HG02943 (cell line): Measurements from ENCODE around the gene AGFG2.

Experiments used
- ATAC-seq: cut with Tn5 transposase; IDR thresholded peaks from one replicate; pipeline ENCODE4 v1.9.1; 2021; ENCODE audit warnings: mild to moderate bottlenecking, low read depth, moderate library complexity; ENCODE audit not compliant: unreplicated experiment

AGFG2 gene

DNA sequence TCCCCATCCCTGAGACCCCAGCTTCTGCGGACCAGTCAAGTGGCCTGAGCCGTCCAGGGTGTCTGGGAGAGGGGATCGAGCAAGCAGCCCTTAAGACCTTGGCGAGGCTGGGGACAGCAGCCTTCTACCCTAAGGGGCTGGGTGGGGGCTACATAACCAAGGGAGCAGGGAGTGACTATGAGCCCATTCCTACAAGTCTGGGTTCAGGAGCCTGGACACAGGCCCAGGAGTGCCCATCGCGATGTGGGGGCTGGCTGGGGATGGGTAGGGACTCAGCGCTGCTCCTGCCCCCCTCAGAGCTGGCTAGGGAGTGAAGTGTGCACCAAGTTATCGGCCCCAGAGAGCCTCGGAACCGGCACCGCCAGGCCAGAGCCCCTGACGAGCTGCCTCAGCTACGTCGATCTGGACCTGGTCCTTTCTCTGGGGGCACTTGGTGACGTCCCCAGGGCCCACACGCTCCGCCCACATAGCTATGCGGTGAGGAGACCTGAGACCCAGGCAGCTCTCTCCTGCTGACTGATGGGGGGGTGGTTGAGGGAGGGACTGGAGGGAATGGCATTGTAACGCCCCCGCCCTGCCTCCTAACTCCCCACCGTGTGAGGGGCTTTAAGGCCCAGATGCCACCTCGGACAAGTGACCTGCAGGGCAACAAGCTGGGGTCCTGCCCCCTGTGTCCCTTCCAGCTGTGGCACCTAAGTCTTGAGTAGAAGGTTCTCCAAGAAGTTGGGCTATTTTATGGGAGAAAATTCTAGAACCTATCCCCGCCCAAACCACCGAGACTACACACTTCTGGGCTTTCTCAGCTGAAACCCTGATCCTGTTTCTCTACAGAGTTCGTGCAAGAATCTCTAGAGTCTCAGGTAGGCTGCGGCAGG is 32.2 kb downstream of the AGFG2 start:
- ATAC-seq: no peak

- no peak for ATAC-seq
Observed at GRCh38 chr7:100571829-100572116, 32.8 kb downstream of the AGFG2 start.

DNA sequence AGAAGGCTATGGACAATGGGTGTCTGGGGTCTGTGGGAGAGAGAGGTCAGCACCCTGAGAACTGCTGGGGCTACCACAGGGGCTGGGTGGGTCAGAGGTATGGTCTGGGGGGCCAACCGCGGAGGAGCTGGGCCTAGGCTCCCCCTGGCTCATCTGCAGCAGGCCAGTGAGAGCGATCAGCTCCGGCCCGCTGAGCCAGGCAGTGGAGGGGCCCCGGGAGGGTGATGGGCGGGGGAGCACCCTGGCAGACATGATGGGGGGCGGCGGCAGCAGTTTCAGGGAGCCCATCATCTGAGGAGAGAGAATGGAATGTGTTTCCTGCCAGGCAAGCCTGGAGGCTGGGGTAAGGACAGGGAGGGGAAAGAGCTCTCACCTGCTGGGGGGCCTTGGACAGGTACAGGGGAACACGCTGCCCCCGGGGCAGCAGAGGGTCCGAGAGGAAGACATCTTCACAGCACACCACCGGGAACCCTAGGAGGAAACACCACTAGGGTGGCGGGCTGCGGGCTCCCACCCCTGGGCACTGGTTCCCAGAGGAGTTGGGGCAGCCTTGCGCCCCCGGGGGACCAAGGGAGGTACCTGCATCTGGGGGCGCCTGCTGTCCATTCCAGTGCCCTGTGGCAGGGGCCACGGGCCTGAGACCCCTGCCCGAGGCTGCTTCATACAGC is 33.4 kb downstream of the AGFG2 start:
- no peak for ATAC-seq

DNA sequence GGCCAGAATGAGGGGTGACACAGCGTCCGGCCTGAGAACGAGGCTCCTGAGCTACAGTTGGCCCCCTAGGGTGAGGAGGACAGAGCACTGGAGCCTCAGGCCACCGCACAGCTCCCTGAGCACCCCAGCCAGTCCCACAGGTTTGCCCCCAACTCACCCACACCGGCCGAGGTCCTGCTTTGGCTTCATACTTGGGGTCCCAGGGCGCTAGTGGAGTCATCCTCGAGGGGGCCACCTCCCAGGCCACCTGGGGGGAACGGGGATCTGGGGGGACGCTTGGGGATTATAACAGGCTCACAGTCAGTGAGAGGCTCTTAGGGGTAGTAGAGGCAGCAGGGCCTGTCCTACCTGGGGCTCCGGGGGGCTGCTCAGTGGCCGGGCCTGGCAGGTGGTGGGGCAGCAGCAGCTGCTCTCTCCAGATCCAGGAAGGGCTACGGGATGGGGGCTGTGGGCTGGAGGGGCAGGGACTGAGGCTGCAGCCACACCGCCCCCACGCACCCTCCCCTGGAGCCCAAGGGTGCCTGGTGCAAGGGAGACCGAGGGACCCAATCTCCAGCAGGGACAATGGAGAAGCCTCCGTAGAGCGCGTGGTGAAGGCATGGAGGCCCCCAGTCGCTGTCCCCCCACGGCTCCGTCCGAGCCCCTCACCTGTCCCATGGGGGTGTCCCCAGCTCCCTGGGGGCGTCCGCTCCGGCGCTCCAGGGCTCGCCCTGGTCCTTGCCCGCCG is 34.1 kb downstream of the AGFG2 start:
- ATAC-seq: no peak

DNA sequence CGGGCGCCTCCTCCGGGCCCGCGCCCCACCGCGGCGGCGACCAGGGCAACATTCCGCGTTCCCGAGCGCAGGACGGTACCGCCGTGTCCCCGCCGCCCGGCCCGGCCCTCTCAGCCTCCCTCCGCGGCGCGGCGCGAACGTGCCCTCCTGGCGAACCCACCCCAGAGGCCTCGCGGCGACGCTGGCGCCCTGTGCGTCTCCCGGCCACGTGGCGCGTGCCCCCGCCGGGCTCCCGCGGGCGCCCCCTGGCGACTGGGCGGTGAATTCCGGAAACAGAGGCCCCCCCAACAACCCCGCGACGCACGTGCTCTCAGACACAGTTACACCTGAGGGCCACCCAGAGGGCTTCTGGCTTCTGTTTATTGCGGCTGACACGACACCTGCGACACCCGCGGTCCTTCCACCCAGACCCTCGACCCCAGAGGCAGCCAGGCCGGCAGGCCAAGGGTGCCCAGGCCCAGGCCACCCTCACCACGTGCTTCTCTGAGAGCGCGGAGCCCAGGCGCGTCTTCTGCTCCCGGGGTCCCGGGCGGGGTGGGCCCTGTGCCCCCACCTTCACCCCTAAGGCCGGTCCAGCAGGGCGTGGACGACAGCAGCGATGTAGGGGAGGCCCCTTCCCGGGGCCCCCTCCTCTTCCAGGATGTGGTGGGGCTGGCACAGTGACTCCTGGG is 34.8 kb downstream of the AGFG2 start, which contains the start of gene SAP25:
Gene SAP25 (minus strand): TSS at position 210 of the 671 bp plus-strand sequence. CDS start 158 bp downstream, at position 52.
- ATAC-seq: no peak

- no peak for ATAC-seq
Observed at GRCh38 chr7:100574362-100575205, 35.6 kb downstream of the AGFG2 start.

- ATAC-seq: no peak
Observed at GRCh38 chr7:100575206-100575631, 36.2 kb downstream of the AGFG2 start.

DNA sequence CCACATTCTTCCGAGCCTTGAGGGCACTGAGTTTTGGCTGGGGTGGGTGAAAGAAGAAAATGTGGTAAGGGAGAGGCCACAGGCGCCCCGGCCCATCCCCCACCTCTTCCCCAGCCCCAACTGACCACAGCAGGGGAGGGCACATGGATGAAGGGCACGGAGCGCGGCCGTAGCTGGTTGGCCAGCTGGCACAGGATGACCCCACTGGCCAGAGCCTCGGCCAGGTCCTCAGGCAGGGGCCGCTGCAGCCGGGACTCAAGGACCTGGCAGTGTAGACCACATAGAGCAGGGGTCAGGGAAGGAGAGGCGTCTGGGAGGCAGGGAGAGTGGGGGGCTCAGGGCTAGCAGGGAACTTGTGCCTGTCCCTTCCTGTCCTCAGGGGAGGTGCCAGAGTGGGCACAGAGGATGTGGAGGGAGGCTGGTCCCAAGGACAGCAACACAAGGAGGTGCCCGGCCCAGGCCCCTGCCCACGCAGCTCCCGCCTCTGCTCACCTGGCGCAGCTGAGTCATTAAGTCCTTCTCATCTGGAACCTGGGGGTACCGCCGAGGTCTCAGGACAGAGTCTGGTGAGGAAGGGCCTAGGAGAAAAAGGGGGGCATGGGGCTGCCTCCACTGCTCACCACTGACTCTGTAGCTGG is 36.9 kb downstream of the AGFG2 start:
- no peak for ATAC-seq

- ATAC-seq: no peak
Observed at GRCh38 chr7:100576384-100576993, 37.5 kb downstream of the AGFG2 start.

GRCh38 chr7:100577103-100577502 is 38.1 kb downstream of the AGFG2 start:
- ATAC-seq: no peak

DNA sequence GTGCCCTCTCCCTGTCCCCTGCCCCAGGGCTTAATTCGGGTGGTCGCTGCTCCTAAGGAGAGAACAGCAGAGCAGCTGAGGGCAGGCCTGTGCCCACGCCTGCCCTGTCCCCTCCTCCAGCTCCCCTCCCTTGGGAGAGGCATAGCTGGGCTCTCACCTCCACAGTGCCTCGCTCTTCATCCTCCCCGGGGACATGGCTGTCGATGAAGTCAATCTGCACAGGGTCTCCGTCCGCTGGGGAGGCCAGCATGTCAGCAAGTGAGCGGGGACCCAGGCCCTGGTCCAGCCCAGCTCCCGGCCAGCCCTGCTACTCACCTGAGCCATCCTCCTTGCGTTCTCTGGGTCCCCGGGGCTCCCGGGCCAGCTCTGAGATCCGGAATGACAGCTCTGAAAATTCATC is 38.5 kb downstream of the AGFG2 start:
- ATAC-seq: no peak

DNA sequence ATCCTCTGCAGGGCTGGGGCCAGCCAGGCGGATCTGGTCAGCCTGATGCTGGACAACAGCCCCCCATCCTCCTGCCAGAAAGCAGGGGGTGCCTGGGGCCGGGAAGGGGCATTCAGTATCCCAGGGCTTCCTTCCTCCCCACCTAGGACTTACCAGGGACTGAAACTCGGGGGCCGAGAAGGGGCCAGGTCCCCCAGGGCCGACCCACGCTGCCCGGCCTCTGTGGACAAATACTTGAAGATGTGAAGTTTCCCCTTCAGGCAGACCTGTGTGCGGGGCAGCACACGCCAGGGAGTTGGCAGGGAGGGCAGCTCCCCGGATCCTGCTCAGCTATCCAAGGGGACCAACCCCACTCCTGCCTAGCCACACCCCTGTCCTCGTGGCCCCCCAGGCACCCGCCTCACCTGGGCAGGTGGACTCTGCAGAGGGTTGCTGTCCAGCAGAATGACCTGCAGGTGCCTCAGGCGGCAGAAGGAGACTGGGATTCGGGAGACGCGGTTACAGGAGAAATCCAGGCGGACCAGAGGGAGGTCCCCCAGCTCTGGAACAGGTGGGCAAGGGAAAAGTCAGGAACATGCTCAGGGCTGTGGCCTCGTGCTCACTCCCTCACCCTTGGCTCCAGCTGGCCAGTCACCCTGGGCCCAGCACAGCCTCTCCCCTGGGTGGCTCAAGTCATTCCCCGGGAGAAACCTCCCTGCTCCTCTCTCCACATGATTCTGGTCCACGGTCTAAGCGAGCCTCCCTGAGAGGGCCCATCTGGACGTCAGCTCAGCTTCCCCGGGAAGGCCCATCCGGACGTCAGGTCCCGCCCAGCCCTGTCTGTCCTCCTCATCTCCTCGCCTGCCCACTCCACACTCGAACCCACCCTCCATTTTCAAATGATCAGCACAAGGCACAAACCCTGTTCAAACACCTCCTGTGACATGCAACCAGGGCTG is 39.5 kb downstream of the AGFG2 start:
- no peak for ATAC-seq

- no peak for ATAC-seq
Observed at GRCh38 chr7:100580466-100581283, 41.7 kb downstream of the AGFG2 start.

- ATAC-seq: no peak
Observed at GRCh38 chr7:100582041-100582579, 43.1 kb downstream of the AGFG2 start.

GRCh38 chr7:100582650-100583049 is 43.6 kb downstream of the AGFG2 start:
- ATAC-seq: no peak

GRCh38 chr7:100583132-100584053 is 44.4 kb downstream of the AGFG2 start:
- no peak for ATAC-seq
